Upper lobe of left lung (tissue), 4 donors: ENCODE measurements around the gene ESYT1.

Experiments
- CTCF ChIP-seq, 6 experiments: fragments of 450-650 bp in 4 of 6; fragments of 200-600 bp in 2 of 6; sonication (generic) in 2 of 6; IDR thresholded peaks; one replicate each; pipeline ENCODE4 v1.5.1; 2016 to 2019; ENCODE audit warnings: antibody characterized with exemption in 6 of 6
- EP300 ChIP-seq, 4 donors: sonication (generic); formaldehyde crosslinking; IDR thresholded peaks; one replicate each; pipeline ENCODE4 v1.5.1; 2017; ENCODE audit warnings: antibody characterized with exemption in 4 of 4, control low read depth in 2 of 4
- POLR2AphosphoS5 ChIP-seq, 2 donors: sonication (generic); formaldehyde crosslinking; IDR thresholded peaks; one replicate each; pipeline ENCODE4 v1.5.1; 2017; ENCODE audit warnings: antibody characterized with exemption in 2 of 2

GRCh38 chr12:56169229-56169759, 41.2 kb downstream of the ESYT1 start:
- TF ChIP-seq EP300 (IDR thresholded peaks at IDR 0.05), result no peak
- TF ChIP-seq POLR2AphosphoS5 (IDR thresholded peaks at IDR 0.05), result no peak
- no peak for TF ChIP-seq CTCF (IDR thresholded peaks at IDR 0.05)
